ENCODE data around the gene FAM234A.

DNA sequence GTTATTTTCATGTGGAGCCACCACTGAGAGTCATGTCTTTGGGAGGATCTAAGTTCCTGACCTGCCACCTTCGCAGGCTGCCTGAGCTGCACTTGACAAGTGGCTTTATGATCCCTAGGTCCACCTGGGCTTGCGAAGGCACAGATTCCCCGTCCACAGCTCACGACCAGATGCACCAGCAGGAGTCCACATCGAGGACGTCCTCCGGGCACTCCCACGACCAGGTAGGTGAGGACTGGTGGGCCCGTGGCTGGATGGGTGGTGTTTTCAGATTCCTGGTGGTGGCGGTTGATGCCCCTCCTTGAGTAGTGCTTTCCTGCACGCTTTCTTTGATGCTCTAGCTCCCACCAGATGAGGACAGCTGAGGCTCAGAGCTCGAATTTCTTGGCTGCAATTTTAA is 14.8 kb downstream of the FAM234A start:
- no peak for TF ChIP-seq EZH2 (IDR thresholded peaks at IDR 0.05; ENCODE audit: low read length, missing control alignments)
- TF ChIP-seq, protein P1, sequence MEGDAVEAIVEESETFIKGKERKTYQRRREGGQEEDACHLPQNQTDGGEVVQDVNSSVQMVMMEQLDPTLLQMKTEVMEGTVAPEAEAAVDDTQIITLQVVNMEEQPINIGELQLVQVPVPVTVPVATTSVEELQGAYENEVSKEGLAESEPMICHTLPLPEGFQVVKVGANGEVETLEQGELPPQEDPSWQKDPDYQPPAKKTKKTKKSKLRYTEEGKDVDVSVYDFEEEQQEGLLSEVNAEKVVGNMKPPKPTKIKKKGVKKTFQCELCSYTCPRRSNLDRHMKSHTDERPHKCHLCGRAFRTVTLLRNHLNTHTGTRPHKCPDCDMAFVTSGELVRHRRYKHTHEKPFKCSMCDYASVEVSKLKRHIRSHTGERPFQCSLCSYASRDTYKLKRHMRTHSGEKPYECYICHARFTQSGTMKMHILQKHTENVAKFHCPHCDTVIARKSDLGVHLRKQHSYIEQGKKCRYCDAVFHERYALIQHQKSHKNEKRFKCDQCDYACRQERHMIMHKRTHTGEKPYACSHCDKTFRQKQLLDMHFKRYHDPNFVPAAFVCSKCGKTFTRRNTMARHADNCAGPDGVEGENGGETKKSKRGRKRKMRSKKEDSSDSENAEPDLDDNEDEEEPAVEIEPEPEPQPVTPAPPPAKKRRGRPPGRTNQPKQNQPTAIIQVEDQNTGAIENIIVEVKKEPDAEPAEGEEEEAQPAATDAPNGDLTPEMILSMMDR (conservative IDR thresholded peaks at IDR 0.05 in 1 of 2, IDR thresholded peaks at IDR 0.05 in 1 of 2; ENCODE audit: low read depth in 1 of 2, low read length in 2 of 2), result no peak
